GM18499 (cell line): ENCODE measurements around the gene DNAJB14.
A peak's percentile ranks its signal among the peaks of the same experiment; 100 is the strongest.

ENCODE experiments used
- ATAC-seq: cut with Tn5 transposase; IDR thresholded peaks from one replicate; pipeline ENCODE4 v1.9.1; 2021; ENCODE audit warnings: moderate number of reproducible peaks; ENCODE audit not compliant: insufficient read depth, unreplicated experiment

DNAJB14 gene

GRCh38 chr4:99947190-99947578, 766 bp upstream of the DNAJB14 start:
- no peak for ATAC-seq

GRCh38 chr4:99945718-99946355, 581 bp downstream of the DNAJB14 start:
- no peak for ATAC-seq

GRCh38 chr4:99943904-99944437, 2.4 kb downstream of the DNAJB14 start:
- ATAC-seq = no peak

GRCh38 chr4:99938243-99938753, 8.1 kb downstream of the DNAJB14 start:
- ATAC-seq = no peak

- ATAC-seq = no peak
These were observed 11.5 kb downstream of the DNAJB14 start for GRCh38 chr4:99934891-99935290.

- ATAC-seq = no peak
These were observed 18.9 kb downstream of the DNAJB14 start for GRCh38 chr4:99927566-99927965.

GRCh38 chr4:99921174-99921573, 25.2 kb downstream of the DNAJB14 start:
- no peak for ATAC-seq

- ATAC-seq = no peak
These were observed 27.8 kb downstream of the DNAJB14 start for GRCh38 chr4:99918656-99919055.

- ATAC-seq = no peak
These were observed 28.8 kb downstream of the DNAJB14 start for GRCh38 chr4:99917575-99917974.

- no peak for ATAC-seq
These were observed 31.0 kb downstream of the DNAJB14 start for GRCh38 chr4:99915449-99915848.

- ATAC-seq = no peak
These were observed 51.4 kb downstream of the DNAJB14 start for GRCh38 chr4:99894998-99895397.

- ATAC-seq = peak; percentile 99
These were observed 52.0 kb downstream of the DNAJB14 start, which contains the start of gene LAMTOR3 for GRCh38 chr4:99894161-99894997. LAMTOR3 (minus strand) TSS chr4:99894427; CDS start chr4:99893963, 464 bp downstream.

- no peak for ATAC-seq
These were observed 52.6 kb downstream of the DNAJB14 start for GRCh38 chr4:99893839-99894160.

GRCh38 chr4:99893029-99893428, 53.4 kb downstream of the DNAJB14 start:
- ATAC-seq = no peak

GRCh38 chr4:99891351-99891750, 55.1 kb downstream of the DNAJB14 start:
- ATAC-seq = no peak

- ATAC-seq = no peak
These were observed 58.6 kb downstream of the DNAJB14 start for GRCh38 chr4:99887837-99888236.

- no peak for ATAC-seq
These were observed 60.3 kb downstream of the DNAJB14 start for GRCh38 chr4:99886146-99886545.

- ATAC-seq = no peak
These were observed 60.7 kb downstream of the DNAJB14 start for GRCh38 chr4:99885687-99886086.

- no peak for ATAC-seq
These were observed 61.3 kb downstream of the DNAJB14 start for GRCh38 chr4:99885063-99885664.

- no peak for ATAC-seq
These were observed 67.0 kb downstream of the DNAJB14 start for GRCh38 chr4:99879458-99879857.

- ATAC-seq = no peak
These were observed 67.8 kb downstream of the DNAJB14 start for GRCh38 chr4:99878604-99879003.
